ENCODE measurements around the gene PADI6. TPM values are rescaled to one million over a fixed set of nuclear protein-coding genes. Genes with fewer than 3 reads are reported as not detected.

Gene PADI6
- total RNA-seq, 4 donors from 2014 or later = not detected

GRCh38 chr1:17409391-17409811 lies 37.4 kb downstream of the PADI6 start:
- intact Hi-C loops (cut with DNase I; ENCODE audit: low total_unique reads) = no loop called here
- no peak for TF ChIP-seq CTCF (IDR thresholded peaks at IDR 0.05)
- TF ChIP-seq POLR2A (IDR thresholded peaks at IDR 0.05) = no peak

GRCh38 chr1:17412093-17412870 lies 40.3 kb downstream of the PADI6 start:
- intact Hi-C loops (cut with DNase I; ENCODE audit: low total_unique reads) = no loop called here
- WGBS, 2 donors = 78 to 84% methylated on average over 16 of the region's 16 CpGs
- no peak overlapping the region for H3K4me3 ChIP-seq (ENCODE audit: low read depth, poor library complexity, severe bottlenecking)
- no peak for DNase-seq (ENCODE audit: low spot score in 2 of 2)
- TF ChIP-seq CTCF (IDR thresholded peaks at IDR 0.05) = no peak
- no peak for TF ChIP-seq POLR2A (IDR thresholded peaks at IDR 0.05)

More at GRCh38 chr1:17409391-17409811, 37.4 kb downstream of the PADI6 start:
- no peak overlapping the region for H3K4me3 ChIP-seq (ENCODE audit: low read depth, poor library complexity, severe bottlenecking)
- no peak for DNase-seq (ENCODE audit: low spot score in 2 of 2)
- WGBS, 2 donors = 91 to 92% methylated on average over 9 to 10 of the region's 10 CpGs

DNA sequence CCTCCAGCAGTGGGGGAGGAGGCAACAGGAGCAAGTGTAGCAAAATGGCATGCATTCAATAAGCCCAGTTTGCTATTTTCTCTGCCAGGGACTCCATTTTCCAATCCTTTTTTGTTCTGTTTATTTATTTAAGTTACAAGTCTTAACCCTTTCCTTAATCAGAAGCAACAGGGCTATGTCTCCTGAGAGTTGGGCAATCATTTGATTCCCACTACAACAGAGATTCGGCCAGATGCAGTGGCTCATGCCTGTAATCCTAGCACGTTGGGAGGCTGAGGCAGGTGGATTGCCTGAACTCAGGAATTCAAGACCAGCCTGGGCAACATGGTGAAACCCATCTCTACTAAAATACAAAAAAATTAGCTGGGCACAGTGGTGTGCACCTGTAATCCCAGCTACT lies 42.0 kb downstream of the PADI6 start:
- H3K4me3 ChIP-seq (ENCODE audit: low read depth, poor library complexity, severe bottlenecking) = no peak overlapping the region
- 86 to 87% methylated on average over 2 of the region's 2 CpGs for WGBS, 2 donors
- intact Hi-C loops (cut with DNase I; ENCODE audit: low total_unique reads) = no loop called here
- DNase-seq (ENCODE audit: low spot score in 2 of 2) = no peak
- TF ChIP-seq CTCF (IDR thresholded peaks at IDR 0.05) (no peak), POLR2A (IDR thresholded peaks at IDR 0.05) (no peak)

- intact Hi-C loops (cut with DNase I; ENCODE audit: low total_unique reads) = no loop called here
- no peak for DNase-seq (ENCODE audit: low spot score in 2 of 2)
- TF ChIP-seq CTCF (IDR thresholded peaks at IDR 0.05) (no peak), POLR2A (IDR thresholded peaks at IDR 0.05) (no peak)
These were observed 44.4 kb downstream of the PADI6 start for GRCh38 chr1:17416389-17416788.

GRCh38 chr1:17419626-17420328 lies 47.8 kb downstream of the PADI6 start:
- DNase-seq (ENCODE audit: low spot score in 2 of 2) = peak in 1 of 2 donors; percentile 91
- TF ChIP-seq CTCF (IDR thresholded peaks at IDR 0.05) (peak in 1 of 3 donors; percentile 88), POLR2A (IDR thresholded peaks at IDR 0.05) (no peak)
- intact Hi-C loops (cut with DNase I; ENCODE audit: low total_unique reads) = loop anchor here (10.0 kb wide), 1 partner anchor 185 kb away; no protein-coding TSS in a partner anchor
- no peak overlapping the region for H3K4me3 ChIP-seq (ENCODE audit: low read depth, poor library complexity, severe bottlenecking)
- 34 to 42% methylated on average over 42 of the region's 42 CpGs for WGBS, 2 donors

More at GRCh38 chr1:17416389-17416788, 44.4 kb downstream of the PADI6 start:
- WGBS, 2 donors = 89 to 93% methylated on average over 20 of the region's 20 CpGs
- no peak overlapping the region for H3K4me3 ChIP-seq (ENCODE audit: low read depth, poor library complexity, severe bottlenecking)
